Lower leg skin (tissue), 3 donors: ENCODE measurements around the gene SORCS1.

Source experiments
- POLR2A ChIP-seq, 2 donors: fragments of 450-650 bp; IDR thresholded peaks; one replicate each; pipeline ENCODE4 v1.6.1; 2016 to 2017; ENCODE audit warnings: antibody characterized with exemption in 2 of 2, mild to moderate bottlenecking in 1 of 2, moderate library complexity in 1 of 2
- TF ChIP-seq, protein P1 (sequence below), 3 donors: fragments of 450-650 bp; IDR thresholded peaks; one replicate each; pipeline ENCODE4 v1.5.1; 2016; ENCODE audit warnings: antibody characterized with exemption in 3 of 3, mild to moderate bottlenecking in 3 of 3, moderate library complexity in 2 of 3

DNA sequence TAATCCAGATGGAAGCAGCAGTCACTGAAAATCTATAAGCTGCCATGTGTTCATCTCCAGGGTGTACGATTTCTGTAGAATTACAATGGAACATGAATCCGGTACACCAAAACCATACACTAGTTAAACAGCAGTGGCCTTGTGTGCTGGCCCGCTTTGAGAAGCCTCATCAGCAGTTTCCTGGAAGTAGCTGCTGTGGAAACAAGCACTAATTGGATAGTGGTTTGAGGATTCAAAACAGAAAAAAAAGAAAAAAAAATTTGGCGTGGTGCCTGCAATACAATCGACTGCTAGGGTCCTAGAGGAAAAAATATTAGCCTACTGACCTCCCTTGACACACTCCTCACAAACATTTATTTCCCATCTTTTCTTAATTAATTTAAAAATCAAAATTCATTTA, 545.9 kb downstream of the SORCS1 start:
- TF ChIP-seq, protein P1, sequence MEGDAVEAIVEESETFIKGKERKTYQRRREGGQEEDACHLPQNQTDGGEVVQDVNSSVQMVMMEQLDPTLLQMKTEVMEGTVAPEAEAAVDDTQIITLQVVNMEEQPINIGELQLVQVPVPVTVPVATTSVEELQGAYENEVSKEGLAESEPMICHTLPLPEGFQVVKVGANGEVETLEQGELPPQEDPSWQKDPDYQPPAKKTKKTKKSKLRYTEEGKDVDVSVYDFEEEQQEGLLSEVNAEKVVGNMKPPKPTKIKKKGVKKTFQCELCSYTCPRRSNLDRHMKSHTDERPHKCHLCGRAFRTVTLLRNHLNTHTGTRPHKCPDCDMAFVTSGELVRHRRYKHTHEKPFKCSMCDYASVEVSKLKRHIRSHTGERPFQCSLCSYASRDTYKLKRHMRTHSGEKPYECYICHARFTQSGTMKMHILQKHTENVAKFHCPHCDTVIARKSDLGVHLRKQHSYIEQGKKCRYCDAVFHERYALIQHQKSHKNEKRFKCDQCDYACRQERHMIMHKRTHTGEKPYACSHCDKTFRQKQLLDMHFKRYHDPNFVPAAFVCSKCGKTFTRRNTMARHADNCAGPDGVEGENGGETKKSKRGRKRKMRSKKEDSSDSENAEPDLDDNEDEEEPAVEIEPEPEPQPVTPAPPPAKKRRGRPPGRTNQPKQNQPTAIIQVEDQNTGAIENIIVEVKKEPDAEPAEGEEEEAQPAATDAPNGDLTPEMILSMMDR (IDR thresholded peaks at IDR 0.05), result no peak
- no peak for TF ChIP-seq POLR2A (IDR thresholded peaks at IDR 0.05)
